Measurements from ENCODE around the gene AHI1. TPM values are rescaled to one million over a fixed set of nuclear protein-coding genes. Genes with fewer than 3 reads are reported as not detected.

The AHI1 gene
- total and polyA plus RNA-seq, 8 donors, result 10.6 to 24.8 (median 16.5) TPM

- peaks cover 0 to 6% (median 3%) of the 10 kb centered on the region in 3 donors for H3K4me1 ChIP-seq
- no peaks in the 10 kb centered on the region for H3K36me3 ChIP-seq
- TF ChIP-seq CTCF (IDR thresholded peaks at IDR 0.05), result no peak
- H3K4me3 ChIP-seq, result no peak overlapping the region
- H3K9me3 ChIP-seq, result no peaks in the 10 kb centered on the region
- FAIRE-seq (no peak), DNase-seq (no peak), ATAC-seq (no peak)
- intact Hi-C loops (cut with DNase I), result loop anchor here (5.0 to 10.0 kb wide), 4 partner anchors 383 to 703 kb away; no protein-coding TSS in a partner anchor
- H3K27ac ChIP-seq, result no peak overlapping the region
- no peaks in the 10 kb centered on the region for H3K27me3 ChIP-seq
- 97 to 98% methylated on average over 2 of the region's 2 CpGs for WGBS, 2 donors
These were observed 34.5 kb upstream of the AHI1 start for GRCh38 chr6:135531954-135532490.

GRCh38 chr6:135530113-135530512, 32.6 kb upstream of the AHI1 start:
- H3K27me3 ChIP-seq, result no peaks in the 10 kb centered on the region
- 90 to 91% methylated on average over 1 of the region's 1 CpG for WGBS, 2 donors
- no peaks in the 10 kb centered on the region for H3K36me3 ChIP-seq
- no peak overlapping the region for H3K27ac ChIP-seq
- peaks cover 0 to 3% (median 0%) of the 10 kb centered on the region in 3 donors for H3K4me1 ChIP-seq
- H3K9me3 ChIP-seq, result no peaks in the 10 kb centered on the region
- DNase-seq, result no peak
- intact Hi-C loops (cut with DNase I), result loop anchor here (5.0 to 10.0 kb wide), 4 partner anchors 385 to 705 kb away; no protein-coding TSS in a partner anchor
- ATAC-seq, result no peak
- TF ChIP-seq CTCF (IDR thresholded peaks at IDR 0.05), result no peak
- H3K4me3 ChIP-seq, result no peak overlapping the region
- no peak for FAIRE-seq

GRCh38 chr6:135527960-135528249, 30.4 kb upstream of the AHI1 start:
- no peaks in the 10 kb centered on the region for H3K36me3 ChIP-seq
- no peaks in the 10 kb centered on the region for H3K9me3 ChIP-seq
- DNase-seq (no peak), ATAC-seq (no peak), FAIRE-seq (peak; percentile 51)
- no peaks in the 10 kb centered on the region for H3K27me3 ChIP-seq
- peaks cover 0 to 5% (median 3%) of the 10 kb centered on the region in 3 donors for H3K4me1 ChIP-seq
- no peak overlapping the region for H3K4me3 ChIP-seq
- intact Hi-C loops (cut with DNase I), result no loop called here
- no peak for TF ChIP-seq CTCF (IDR thresholded peaks at IDR 0.05)
- no peak overlapping the region for H3K27ac ChIP-seq

GRCh38 chr6:135527116-135527959, 29.8 kb upstream of the AHI1 start:
- ATAC-seq, result no peak
- no peak overlapping the region for H3K4me3 ChIP-seq
- no peak for TF ChIP-seq CTCF (IDR thresholded peaks at IDR 0.05)
- H3K36me3 ChIP-seq, result no peaks in the 10 kb centered on the region
- H3K9me3 ChIP-seq, result no peaks in the 10 kb centered on the region
- no peak for DNase-seq
- FAIRE-seq, result no peak
- 71 to 73% methylated on average over 6 of the region's 6 CpGs for WGBS, 2 donors
- no peaks in the 10 kb centered on the region for H3K27me3 ChIP-seq
- intact Hi-C loops (cut with DNase I), result no loop called here
- no peak overlapping the region for H3K27ac ChIP-seq
- peaks cover 0 to 5% (median 3%) of the 10 kb centered on the region in 3 donors for H3K4me1 ChIP-seq

- FAIRE-seq, result no peak
- intact Hi-C loops (cut with DNase I), result no loop called here
These were observed 28.1 kb upstream of the AHI1 start for GRCh38 chr6:135525594-135525993.

More at GRCh38 chr6:135525594-135525993, 28.1 kb upstream of the AHI1 start:
- Histone ChIP-seq H3K36me3 (no peaks in the 10 kb centered on the region), H3K4me1 (peaks cover 0 to 5% (median 3%) of the 10 kb centered on the region in 3 donors), H3K27me3 (no peaks in the 10 kb centered on the region), H3K27ac (no peak overlapping the region), H3K9me3 (no peaks in the 10 kb centered on the region), H3K4me3 (no peak overlapping the region)
- ATAC-seq (no peak), DNase-seq (no peak)
- TF ChIP-seq CTCF (IDR thresholded peaks at IDR 0.05), result no peak
- WGBS, 2 donors, result 91 to 97% methylated on average over 1 of the region's 1 CpG
